Measurements from ENCODE around the gene HMX2.

DNA sequence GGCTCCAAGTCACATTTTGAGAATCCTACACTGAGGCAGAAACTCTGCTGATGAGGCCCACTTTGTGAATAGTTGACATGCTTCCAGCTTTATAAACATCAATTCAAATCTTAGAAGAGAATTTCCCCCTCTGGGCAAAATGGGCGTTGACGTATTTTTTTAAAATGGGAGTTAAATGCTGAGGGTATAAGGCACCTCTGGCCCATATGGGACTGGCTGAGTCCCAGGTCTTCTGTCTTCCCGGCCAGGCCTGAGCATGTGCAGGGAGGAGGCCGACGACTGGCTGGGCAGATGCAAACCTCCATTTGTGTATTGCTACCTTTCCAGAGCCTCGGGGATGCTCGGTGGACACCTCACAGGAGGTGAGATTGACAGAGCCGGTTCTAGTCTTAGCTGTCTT, 44.0 kb downstream of the HMX2 start:
- no peak for TF ChIP-seq POLR2A (IDR thresholded peaks at IDR 0.05; ENCODE audit: low read length)
- TF ChIP-seq GATA1 (IDR thresholded peaks at IDR 0.05; ENCODE audit: low read depth, low read length) = no peak

Measured in erythroblast (primary cell).